GM23248 (cell line): ENCODE results near the gene CD27. TPM values are rescaled to one million over a fixed set of nuclear protein-coding genes. Genes with fewer than 3 reads are reported as not detected.
A peak's percentile ranks its signal among the peaks of the same experiment; 100 is the strongest.
"Not testable (repeated sequence)": the region's sequence is repeated elsewhere in the genome, so short reads cannot be mapped to it uniquely, and the experiment has no call there.

Experiments
- DNase-seq: peaks from one replicate; pipeline ENCODE4 v3.0.0-alpha.2; 2015
- H2AFZ ChIP-seq: fragments of 200-600 bp; sonication (generic); 2 replicates; pipeline ENCODE4 v1.6.1; 2016; ENCODE audit warnings: antibody characterized with exemption
- H3F3A ChIP-seq: fragments of 200-600 bp; sonication (generic); 2 replicates; pipeline ENCODE4 v1.6.1; 2016; ENCODE audit warnings: mild to moderate bottlenecking, antibody characterized with exemption, mixed run types; ENCODE audit not compliant: insufficient read depth
- H3K27ac ChIP-seq: fragments of 200-600 bp; sonication (generic); 2 replicates; pipeline ENCODE4 v1.5.1; 2016; ENCODE audit warnings: mild to moderate bottlenecking
- H3K27me3 ChIP-seq: fragments of 200-600 bp; sonication (generic); replicated peaks from 2 replicates; pipeline ENCODE4 v1.6.1; 2016; ENCODE audit warnings: mild to moderate bottlenecking; ENCODE audit not compliant: insufficient read depth
- H3K36me3 ChIP-seq: fragments of 200-600 bp; sonication (generic); 2 replicates; pipeline ENCODE4 v1.6.1; 2016; ENCODE audit warnings: low read depth, mild to moderate bottlenecking
- H3K4me1 ChIP-seq: fragments of 200-600 bp; sonication (generic); 2 replicates; pipeline ENCODE4 v1.6.1; 2016; ENCODE audit warnings: mild to moderate bottlenecking; ENCODE audit not compliant: insufficient read depth
- H3K4me2 ChIP-seq: fragments of 200-600 bp; sonication (generic); one replicate; pipeline ENCODE4 v1.6.1; 2016; ENCODE audit warnings: mild to moderate bottlenecking; ENCODE audit not compliant: unreplicated experiment
- H3K4me3 ChIP-seq: fragments of 200-600 bp; sonication (generic); 2 replicates; pipeline ENCODE4 v1.5.1; 2016; ENCODE audit warnings: mild to moderate bottlenecking
- H3K79me2 ChIP-seq: fragments of 200-600 bp; sonication (generic); 2 replicates; pipeline ENCODE4 v1.6.1; 2016; ENCODE audit warnings: mild to moderate bottlenecking; ENCODE audit not compliant: insufficient read depth
- H3K9ac ChIP-seq: fragments of 200-600 bp; sonication (generic); 2 replicates; pipeline ENCODE4 v1.6.1; 2016; ENCODE audit warnings: mild to moderate bottlenecking
- H3K9me2 ChIP-seq: fragments of 200-600 bp; sonication (generic); 2 replicates; pipeline ENCODE4 v1.6.1; 2016; ENCODE audit warnings: mixed run types, mild to moderate bottlenecking, moderate library complexity; ENCODE audit not compliant: insufficient read depth
- H3K9me3 ChIP-seq: fragments of 200-600 bp; sonication (generic); one replicate; pipeline ENCODE4 v1.6.1; 2017; ENCODE audit warnings: low read depth
- H4K20me1 ChIP-seq: fragments of 200-600 bp; sonication (generic); 2 replicates; pipeline ENCODE4 v1.6.0; 2016; ENCODE audit not compliant: insufficient read depth
- EZH2 ChIP-seq: fragments of 200-600 bp; sonication (generic); IDR thresholded peaks from 2 replicates; pipeline ENCODE4 v1.6.1; 2018; ENCODE audit warnings: antibody characterized with exemption, mild to moderate bottlenecking; ENCODE audit not compliant: insufficient read depth, poor library complexity, severe bottlenecking
- EZH2phosphoT487 ChIP-seq: fragments of 200-600 bp; sonication (generic); IDR thresholded peaks from 2 replicates; pipeline ENCODE4 v1.6.1; 2018; ENCODE audit warnings: antibody characterized with exemption, moderate library complexity, mild to moderate bottlenecking, low read depth; ENCODE audit not compliant: insufficient read depth
- WGBS, 2 experiments: methylation state at CpG; one replicate each; pipeline ENCODE4 v1.1.6; 2015 to 2017; ENCODE audit warnings: low lambda C conversion rate in 2 of 2, low coverage in 1 of 2; ENCODE audit errors: missing lambda C conversion rate in 2 of 2; 5-methylcytosine and 5-hydroxymethylcytosine counted together
- in situ Hi-C: fragments of 300-500 bp; cut with MboI; formaldehyde crosslinking; loops from 2 replicates; pipeline ENCODE4 v1.15.0; 2020
- polyA plus RNA-seq: library from polyadenylated mRNA; unstranded; fragments of >200 nt; fragmentation: Nextera tagmentation; extraction: Ambion mirVana; gene quantifications from 2 replicates; pipeline ENCODE4 v1.2.1, GENCODE V29; 2016
- total RNA-seq: library from RNA; depleted of rRNA; stranded (reverse); fragments of >200 nt; shearing (Covaris generic); gene quantifications from 2 replicates; pipeline ENCODE4 v1.2.3, GENCODE V29; 2014

The CD27 gene
- total and polyA plus RNA-seq, 2 experiments from 2014 or later: 0.28 TPM; not detected in 1

DNA sequence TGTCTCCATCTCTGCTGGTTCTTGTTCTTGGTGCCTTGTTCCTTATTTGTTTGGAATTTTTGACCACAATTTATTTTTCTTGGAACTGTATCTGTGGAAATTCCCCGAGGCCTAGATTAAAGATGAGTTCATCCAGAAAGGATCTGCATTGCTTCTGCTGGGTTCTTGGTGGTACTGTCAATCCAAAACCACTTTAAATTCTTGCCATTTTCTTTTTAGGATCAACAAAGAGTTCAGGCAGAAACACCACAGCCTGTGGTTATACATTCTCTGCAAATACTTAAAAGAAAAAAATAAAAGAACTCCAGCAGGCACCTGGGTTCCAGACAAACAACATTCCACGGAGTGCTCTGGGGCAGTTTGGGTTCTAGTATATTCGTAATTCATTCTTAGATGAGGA lies 31.7 kb downstream of the CD27 start:
- H3K9me3 ChIP-seq: no peaks in the 10 kb centered on the region
- H3K4me1 ChIP-seq: peaks cover 18% of the 10 kb centered on the region
- TF ChIP-seq EZH2phosphoT487 (no peak), EZH2 (no peak)
- 34 to 35% methylated on average over 3 of the region's 3 CpGs for WGBS, 2 experiments
- H2AFZ ChIP-seq: no peak overlapping the region
- no peaks in the 10 kb centered on the region for H3K27me3 ChIP-seq
- H3K4me3 ChIP-seq: no peak overlapping the region
- H3K36me3 ChIP-seq: no peaks in the 10 kb centered on the region
- in situ Hi-C loops: no loop called here
- H3K9me2 ChIP-seq: no peaks in the 10 kb centered on the region
- H4K20me1 ChIP-seq: no peaks in the 10 kb centered on the region
- DNase-seq: peak; percentile 51
- H3K79me2 ChIP-seq: no peaks in the 10 kb centered on the region
- H3F3A ChIP-seq: peaks cover 18% of the 10 kb centered on the region
- no peak overlapping the region for H3K9ac ChIP-seq
- peak overlapping the region; percentile 24; the same call in 1 of the 2 replicates for H3K27ac ChIP-seq
- no peak overlapping the region for H3K4me2 ChIP-seq

DNA sequence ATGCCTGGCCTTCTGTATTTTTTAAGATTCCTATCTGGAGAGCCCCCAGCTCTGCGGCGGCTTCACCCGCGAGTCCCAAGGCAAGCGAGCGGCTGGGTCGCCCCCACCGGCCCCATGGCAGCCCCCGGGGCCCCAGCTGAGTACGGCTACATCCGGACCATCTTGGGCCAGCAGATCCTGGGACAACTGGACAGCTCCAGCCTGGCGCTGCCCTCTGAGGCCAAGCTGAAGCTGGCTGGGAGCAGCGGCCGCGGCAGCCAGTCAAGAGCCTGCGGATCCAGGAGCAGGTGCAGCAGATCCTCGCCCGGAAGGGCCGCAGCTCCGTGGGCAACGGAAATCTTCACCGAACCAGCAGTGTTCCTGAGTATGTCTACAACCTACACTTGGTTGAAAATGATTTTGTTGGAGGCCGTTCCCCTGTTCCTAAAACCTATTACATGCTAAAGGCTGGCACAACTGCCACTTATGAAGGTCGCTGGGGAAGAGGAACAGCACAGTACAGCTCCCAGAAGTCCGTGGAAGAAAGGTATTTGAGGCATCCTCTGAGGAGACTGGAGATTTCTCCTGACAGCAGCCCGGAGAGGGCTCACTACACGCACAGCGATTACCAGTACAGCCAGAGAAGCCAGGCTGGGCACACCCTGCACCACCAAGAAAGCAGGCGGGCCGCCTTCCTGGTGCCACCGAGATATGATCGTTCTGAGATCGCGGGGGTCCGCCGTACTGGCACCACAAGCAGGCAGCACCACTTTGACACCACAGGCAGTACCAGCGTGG lies 33.0 kb downstream of the CD27 start:
- H3K4me2 ChIP-seq, H2AFZ ChIP-seq, H3K36me3 ChIP-seq, in situ Hi-C loops, H3K9ac ChIP-seq, H3K9me3 ChIP-seq, H3K4me3 ChIP-seq, H3K9me2 ChIP-seq, DNase-seq, H3K27ac ChIP-seq, H4K20me1 ChIP-seq, H3K79me2 ChIP-seq, H3K27me3 ChIP-seq, H3F3A ChIP-seq: not testable (repeated sequence)
- 92% methylated on average over 33 to 37 of the region's 37 CpGs for WGBS, 2 experiments
- H3K4me1 ChIP-seq: peaks cover 15% of the 10 kb centered on the region; the same call in 1 of the 2 replicates

DNA sequence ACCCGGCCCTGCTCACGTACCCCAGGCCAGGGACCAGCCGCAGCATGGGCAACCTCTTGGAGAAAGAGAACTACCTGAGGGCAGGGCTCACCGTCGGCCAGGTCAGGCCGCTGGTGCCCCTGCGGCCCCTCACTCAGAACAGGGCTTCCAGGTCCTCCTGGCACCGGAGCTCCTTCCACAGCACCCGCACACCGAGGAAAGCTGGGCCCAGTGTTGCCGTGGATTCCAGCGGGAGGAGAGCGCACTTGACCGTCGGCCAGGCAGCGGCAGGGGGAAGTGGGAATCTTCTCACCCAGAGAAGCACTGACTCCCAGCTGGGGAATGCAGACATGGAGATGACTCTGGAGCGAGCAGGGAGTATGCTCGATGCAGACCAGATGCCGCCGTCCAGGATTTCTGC lies 33.7 kb downstream of the CD27 start:
- Histone ChIP-seq H3K36me3 (no peaks in the 10 kb centered on the region), H3K9me3 (no peaks in the 10 kb centered on the region), H3K4me2 (no peak overlapping the region), H3K4me3 (no peak overlapping the region), H4K20me1 (no peaks in the 10 kb centered on the region), H3K27ac (no peak overlapping the region), H3K79me2 (no peaks in the 10 kb centered on the region), H2AFZ (0 out of 2 replicates have a peak overlapping the region, but pooled peaks have one; percentile 28), H3K27me3 (no peaks in the 10 kb centered on the region), H3K9ac (no peak overlapping the region), H3F3A (peaks cover 10% of the 10 kb centered on the region), H3K4me1 (peaks cover 15% of the 10 kb centered on the region; the same call in 1 of the 2 replicates), H3K9me2 (no peaks in the 10 kb centered on the region)
- peak; percentile 73 for DNase-seq
- no peak for TF ChIP-seq EZH2
- no peak for TF ChIP-seq EZH2phosphoT487
- 55 to 61% methylated on average over 20 of the region's 20 CpGs for WGBS, 2 experiments
- in situ Hi-C loops: no loop called here

DNA sequence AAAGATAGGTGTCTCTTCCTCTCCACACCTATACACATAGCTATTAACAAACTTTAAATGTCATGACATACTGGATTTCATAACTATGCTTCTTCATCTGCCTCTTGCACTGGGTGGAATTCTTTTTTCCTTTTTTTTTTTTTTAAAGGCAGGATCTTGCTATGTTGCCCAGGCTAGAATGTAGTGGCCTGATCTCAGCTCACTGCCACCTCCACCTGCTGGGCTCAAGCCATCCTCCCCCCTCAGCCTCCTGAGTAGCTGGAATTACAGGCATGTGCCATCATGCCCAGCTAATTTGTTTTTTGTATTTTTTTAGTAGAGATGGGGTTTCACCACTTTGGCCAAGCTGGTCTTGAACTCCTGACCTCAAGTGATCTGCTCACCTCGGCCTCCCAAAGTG lies 43.5 kb downstream of the CD27 start:
- Histone ChIP-seq H3K9ac (no peak overlapping the region), H3F3A (peaks cover 7% of the 10 kb centered on the region), H3K4me2 (no peak overlapping the region), H3K27me3 (no peaks in the 10 kb centered on the region), H2AFZ (no peak overlapping the region), H3K9me2 (no peaks in the 10 kb centered on the region), H3K4me3 (no peak overlapping the region), H3K27ac (no peak overlapping the region), H3K79me2 (peaks cover 19% of the 10 kb centered on the region), H3K36me3 (0 out of 2 replicates have a peak, but pooled peaks cover 7% of the 10 kb centered on the region), H4K20me1 (no peaks in the 10 kb centered on the region), H3K9me3 (no peaks in the 10 kb centered on the region), H3K4me1 (peaks cover 8% of the 10 kb centered on the region)
- TF ChIP-seq EZH2 (no peak), EZH2phosphoT487 (no peak)
- 68 to 85% methylated on average over 1 of the region's 1 CpG for WGBS, 2 experiments
- in situ Hi-C loops: no loop called here
- DNase-seq: no peak
